Spleen (tissue), 11 donors: ENCODE measurements around the gene ART4. TPM values are rescaled to one million over a fixed set of nuclear protein-coding genes. Genes with fewer than 3 reads are reported as not detected.

Source experiments
- DNase-seq: peaks from one replicate; pipeline ENCODE4 v3.0.0-alpha.2; 2020
- H3K27ac ChIP-seq, 8 donors: fragments of 200-600 bp; sonication (generic) in 7 of 8; 1 replicate in 4 of 8; 2 replicates in 4 of 8; pipeline versions ENCODE4 v1.5.0 to v1.8.0; 2016 to 2021; ENCODE audit warnings: inconsistent platforms in 4 of 8, mild to moderate bottlenecking in 4 of 8, moderate library complexity in 1 of 8
- H3K27me3 ChIP-seq, 7 donors: fragments of 200-600 bp; sonication (generic) in 6 of 7; replicated peaks in 1 of 7; 1 replicate in 4 of 7; 2 replicates in 3 of 7; pipeline versions ENCODE4 v1.5.0 to v1.8.0; 2016 to 2021; ENCODE audit warnings: inconsistent platforms in 3 of 7, mild to moderate bottlenecking in 1 of 7
- H3K36me3 ChIP-seq, 6 donors: fragments of 200-600 bp; sonication (generic) in 5 of 6; 1 replicate in 4 of 6; 2 replicates in 2 of 6; pipeline versions ENCODE4 v1.5.0 to v1.8.0; 2016 to 2021; ENCODE audit warnings: inconsistent platforms in 2 of 6
- H3K4me1 ChIP-seq, 6 donors: fragments of 200-600 bp; sonication (generic) in 5 of 6; 1 replicate in 3 of 6; 2 replicates in 3 of 6; pipeline versions ENCODE4 v1.5.0 to v1.8.0; 2016 to 2021; ENCODE audit warnings: inconsistent platforms in 3 of 6
- H3K4me3 ChIP-seq, 8 donors: fragments of 200-600 bp; sonication (generic) in 7 of 8; 1 replicate in 4 of 8; 2 replicates in 4 of 8; pipeline versions ENCODE4 v1.5.0 to v1.8.0; 2016 to 2021; ENCODE audit warnings: inconsistent platforms in 4 of 8, mild to moderate bottlenecking in 4 of 8, moderate library complexity in 2 of 8
- H3K9me3 ChIP-seq, 8 donors: fragments of 200-600 bp; sonication (generic) in 7 of 8; 1 replicate in 4 of 8; 2 replicates in 4 of 8; pipeline versions ENCODE4 v1.5.0 to v1.8.0; 2016 to 2021; ENCODE audit warnings: inconsistent platforms in 4 of 8
- POLR2A ChIP-seq, 3 donors: fragments of 450-650 bp; IDR thresholded peaks; one replicate each; pipeline ENCODE4 v1.5.1; 2017; ENCODE audit warnings: antibody characterized with exemption in 3 of 3, mild to moderate bottlenecking in 1 of 3
- POLR2AphosphoS5 ChIP-seq, 3 donors: sonication (generic); formaldehyde crosslinking; IDR thresholded peaks; one replicate each; pipeline ENCODE4 v1.5.1; 2017; ENCODE audit warnings: antibody characterized with exemption in 3 of 3
- WGBS, 5 donors: extraction: QIAGEN DNeasy Blood & Tissue Kit in 3 of 5; methylation state at CpG; one replicate each; pipeline versions ENCODE4 v1.1.5 to v1.1.7; 2013 to 2018; 5-methylcytosine and 5-hydroxymethylcytosine counted together
- intact Hi-C: fragments of 100-400 bp; cut with DNase I; formaldehyde crosslinking; loops from one replicate; pipeline ENCODE4 v1.15.0; 2023; ENCODE audit warnings: low total_unique reads
- polyA plus RNA-seq, 3 donors: library from polyadenylated mRNA; stranded (reverse); fragments of 200-250 nt; gene quantifications; one replicate each; pipeline ENCODE4 v1.2.1, GENCODE V29; 2013
- total RNA-seq, 7 donors: library from RNA; depleted of rRNA in 3 of 7; stranded (reverse); fragments of >200 nt in 3 of 7; fragmentation: NEBNext Ultra II Directional in 4 of 7; extraction: Animal tissue kit (Norgen Biotek cat#: 25700) in 4 of 7; gene quantifications; one replicate each; pipeline versions ENCODE4 v1.1.0 to v1.2.1, GENCODE V29; 2016 to 2021
- TF ChIP-seq, protein P1 (sequence below), 11 experiments: fragments of 200-600 bp in 7 of 11; fragments of 450-650 bp in 4 of 11; sonication (generic) in 4 of 11; IDR thresholded peaks in 8 of 11; conservative IDR thresholded peaks in 3 of 11; 1 replicate in 7 of 11; 2 replicates in 4 of 11; pipeline versions ENCODE4 v1.4.0 to v1.8.0; 2016 to 2021; ENCODE audit warnings: antibody characterized with exemption in 11 of 11, inconsistent platforms in 4 of 11, mild to moderate bottlenecking in 1 of 11
- donor health status: healthy with polysubstance abuse.
- donor health status: DM: no; HTN: no; CAD: no; lungs with moderate emphysema.
- donor health status: DM: no; HTN: no; CAD: no.
- donor health status: Bipolar disorder and iron deficiency.
- donor health status: healthy.
- donor health status: DM: no; HTN: no; CAD: no.
- donor health status: DM: yes; HTN: yes; CAD: no.

The ART4 gene
- total and polyA plus RNA-seq, 10 donors = 2.3 to 46.1 (median 18.1) TPM

GRCh38 chr12:14880890-14881453, 37.6 kb upstream of the ART4 start:
- no peak for DNase-seq
- TF ChIP-seq, protein P1, sequence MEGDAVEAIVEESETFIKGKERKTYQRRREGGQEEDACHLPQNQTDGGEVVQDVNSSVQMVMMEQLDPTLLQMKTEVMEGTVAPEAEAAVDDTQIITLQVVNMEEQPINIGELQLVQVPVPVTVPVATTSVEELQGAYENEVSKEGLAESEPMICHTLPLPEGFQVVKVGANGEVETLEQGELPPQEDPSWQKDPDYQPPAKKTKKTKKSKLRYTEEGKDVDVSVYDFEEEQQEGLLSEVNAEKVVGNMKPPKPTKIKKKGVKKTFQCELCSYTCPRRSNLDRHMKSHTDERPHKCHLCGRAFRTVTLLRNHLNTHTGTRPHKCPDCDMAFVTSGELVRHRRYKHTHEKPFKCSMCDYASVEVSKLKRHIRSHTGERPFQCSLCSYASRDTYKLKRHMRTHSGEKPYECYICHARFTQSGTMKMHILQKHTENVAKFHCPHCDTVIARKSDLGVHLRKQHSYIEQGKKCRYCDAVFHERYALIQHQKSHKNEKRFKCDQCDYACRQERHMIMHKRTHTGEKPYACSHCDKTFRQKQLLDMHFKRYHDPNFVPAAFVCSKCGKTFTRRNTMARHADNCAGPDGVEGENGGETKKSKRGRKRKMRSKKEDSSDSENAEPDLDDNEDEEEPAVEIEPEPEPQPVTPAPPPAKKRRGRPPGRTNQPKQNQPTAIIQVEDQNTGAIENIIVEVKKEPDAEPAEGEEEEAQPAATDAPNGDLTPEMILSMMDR (IDR thresholded peaks at IDR 0.05 in 8 of 11, conservative IDR thresholded peaks at IDR 0.05 in 3 of 11) = no peak
- TF ChIP-seq POLR2AphosphoS5 (IDR thresholded peaks at IDR 0.05) (no peak), POLR2A (IDR thresholded peaks at IDR 0.05) (no peak)
- Histone ChIP-seq H3K27me3 (peaks cover 0 to 9% (median 0%) of the 10 kb centered on the region in 7 donors), H3K4me3 (no peak overlapping the region), H3K4me1 (peaks cover 17 to 35% (median 23%) of the 10 kb centered on the region in 6 donors), H3K9me3 (no peaks in the 10 kb centered on the region), H3K36me3 (no peaks in the 10 kb centered on the region), H3K27ac (no peak overlapping the region)
- 61 to 65% (median 62%) methylated on average over 6 of the region's 6 CpGs for WGBS, 5 donors
- intact Hi-C loops = no loop called here

DNA sequence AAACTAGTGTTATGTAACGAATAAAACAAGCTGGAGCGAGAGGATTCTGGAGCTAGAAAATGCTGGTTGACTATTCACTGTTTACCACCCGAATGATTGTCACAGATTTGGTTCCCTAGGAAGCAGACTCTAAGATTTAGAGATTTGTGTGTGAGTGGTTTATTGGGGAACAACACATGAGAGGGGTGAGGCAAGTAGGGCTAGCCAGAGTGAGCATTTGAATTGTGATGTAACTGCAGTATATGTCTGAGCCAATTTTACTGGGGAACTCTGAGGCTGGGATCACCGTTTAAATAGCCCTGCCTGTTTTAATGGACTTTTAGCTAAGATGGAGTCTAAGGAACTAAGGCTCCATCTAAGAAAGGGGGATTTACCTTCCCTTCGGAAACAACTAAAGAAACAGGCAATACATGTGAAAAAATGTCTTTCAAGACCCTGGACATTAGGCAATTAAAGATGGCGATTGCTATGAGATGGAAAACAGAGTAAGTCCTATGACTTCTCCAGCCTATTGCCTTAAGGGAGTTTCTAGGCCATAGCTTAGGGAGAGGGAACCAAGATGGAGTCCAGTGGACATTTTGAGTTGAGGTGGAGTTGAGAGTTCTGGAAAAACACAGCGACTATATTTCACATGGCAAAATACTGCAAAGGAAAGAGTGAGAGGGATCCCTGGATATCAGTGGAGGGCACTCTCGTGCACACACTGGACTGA, 36.1 kb upstream of the ART4 start:
- DNase-seq = no peak
- H3K27me3 ChIP-seq = no peaks in the 10 kb centered on the region
- peaks cover 4 to 19% (median 8%) of the 10 kb centered on the region in 6 donors for H3K4me1 ChIP-seq
- no peak overlapping the region for H3K27ac ChIP-seq
- no peak overlapping the region for H3K4me3 ChIP-seq
- H3K36me3 ChIP-seq = no peaks in the 10 kb centered on the region
- 89 to 97% (median 95%) methylated on average over 8 of the region's 8 CpGs for WGBS, 5 donors
- TF ChIP-seq POLR2A (IDR thresholded peaks at IDR 0.05) (no peak), POLR2AphosphoS5 (IDR thresholded peaks at IDR 0.05) (no peak)
- TF ChIP-seq, protein P1 (IDR thresholded peaks at IDR 0.05 in 8 of 11, conservative IDR thresholded peaks at IDR 0.05 in 3 of 11) = no peak
- no peaks in the 10 kb centered on the region for H3K9me3 ChIP-seq
- intact Hi-C loops = no loop called here

DNA sequence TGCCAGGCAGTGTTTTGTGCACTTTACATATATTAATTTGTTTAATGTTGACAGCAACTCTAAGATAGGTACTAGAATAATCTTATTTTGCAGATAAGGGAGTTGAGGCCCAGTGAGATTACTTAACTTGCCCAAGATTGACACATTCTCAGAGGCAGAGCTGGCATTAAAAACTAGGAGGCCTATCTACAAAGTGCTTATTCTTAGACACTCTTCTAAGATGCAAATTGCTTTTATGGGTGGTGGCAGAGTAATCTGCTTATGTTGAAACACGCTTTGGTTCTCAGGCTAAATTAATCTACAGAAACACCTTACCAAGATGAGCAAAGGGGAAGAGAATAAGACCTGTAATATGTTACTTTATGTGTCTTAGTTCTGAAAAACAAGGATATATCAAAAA, 35.2 kb upstream of the ART4 start:
- Histone ChIP-seq H3K4me1 (peaks cover 0 to 12% (median 3%) of the 10 kb centered on the region in 6 donors), H3K27me3 (no peaks in the 10 kb centered on the region), H3K4me3 (no peak overlapping the region), H3K27ac (no peak overlapping the region), H3K36me3 (no peaks in the 10 kb centered on the region), H3K9me3 (no peaks in the 10 kb centered on the region)
- DNase-seq = no peak
- TF ChIP-seq, protein P1 (IDR thresholded peaks at IDR 0.05 in 8 of 11, conservative IDR thresholded peaks at IDR 0.05 in 3 of 11) = no peak
- TF ChIP-seq POLR2A (IDR thresholded peaks at IDR 0.05) (no peak), POLR2AphosphoS5 (IDR thresholded peaks at IDR 0.05) (no peak)
- intact Hi-C loops = no loop called here
- WGBS, 5 donors = 88 to 97% (median 93%) methylated on average over 1 of the region's 1 CpG

- WGBS, 5 donors = 46 to 91% (median 61%) methylated on average over 2 of the region's 2 CpGs
- no peaks in the 10 kb centered on the region for H3K27me3 ChIP-seq
- intact Hi-C loops = no loop called here
- no peak for DNase-seq
- no peaks in the 10 kb centered on the region for H3K36me3 ChIP-seq
- no peak overlapping the region for H3K27ac ChIP-seq
- TF ChIP-seq POLR2A (IDR thresholded peaks at IDR 0.05) = no peak
- TF ChIP-seq, protein P1 (IDR thresholded peaks at IDR 0.05 in 8 of 11, conservative IDR thresholded peaks at IDR 0.05 in 3 of 11) = no peak
- no peak for TF ChIP-seq POLR2AphosphoS5 (IDR thresholded peaks at IDR 0.05)
- H3K9me3 ChIP-seq = no peaks in the 10 kb centered on the region
- no peak overlapping the region for H3K4me3 ChIP-seq
- peaks cover 0 to 12% (median 3%) of the 10 kb centered on the region in 6 donors for H3K4me1 ChIP-seq
Measured at GRCh38 chr12:14876833-14877232, 33.5 kb upstream of the ART4 start.
